Common myeloid progenitor, CD34-positive (primary cell): Measurements from ENCODE around the gene SEPSECS.

ENCODE experiments used
- CTCF ChIA-PET: fragments of 350-600 bp; sonication (Branson Sonifier 250); formaldehyde crosslinking; loops from one replicate; lab custom pipeline; 2021; ENCODE audit warnings: antibody characterized with exemption; lab: Charles Lee
- POLR2A ChIA-PET: fragments of 350-600 bp; sonication (Branson Sonifier 250); formaldehyde crosslinking; loops from one replicate; lab custom pipeline; 2021; ENCODE audit warnings: antibody characterized with exemption; lab: Charles Lee
- DNase-seq, 3 donors: peaks; one replicate each; pipeline versions ENCODE4 v3.0.0 to v3.0.0-alpha.2; 2013
- H3K27ac ChIP-seq, 2 experiments: 1 replicate in 1 of 2; 2 replicates in 1 of 2; pipeline ENCODE4 v1.7.0; 2013; ENCODE audit warnings: inconsistent platforms in 2 of 2, low read length in 2 of 2, mild to moderate bottlenecking in 2 of 2, low read depth in 1 of 2, moderate library complexity in 1 of 2; ENCODE audit not compliant: severe bottlenecking in 2 of 2, insufficient read depth in 1 of 2, poor library complexity in 1 of 2
- H3K27me3 ChIP-seq, 5 experiments: replicated peaks in 2 of 5; 1 replicate in 3 of 5; 2 replicates in 2 of 5; pipeline versions ENCODE4 v1.6.1 to v1.7.0; 2013; ENCODE audit warnings: low read length in 4 of 5, mild to moderate bottlenecking in 2 of 5, moderate library complexity in 2 of 5, inconsistent platforms in 1 of 5; ENCODE audit not compliant: insufficient read depth in 5 of 5, control insufficient read depth in 4 of 5
- H3K36me3 ChIP-seq, 4 experiments: 1 replicate in 2 of 4; 2 replicates in 2 of 4; pipeline versions ENCODE4 v1.6.1 to v1.7.0; 2013; ENCODE audit warnings: low read length in 3 of 4, control low read depth in 1 of 4, mild to moderate bottlenecking in 1 of 4; ENCODE audit not compliant: control insufficient read depth in 4 of 4, insufficient read depth in 4 of 4
- H3K4me1 ChIP-seq, 4 experiments: 1 replicate in 3 of 4; 2 replicates in 1 of 4; pipeline versions ENCODE4 v1.6.1 to v1.7.1; 2013; ENCODE audit warnings: low read length in 3 of 4, mild to moderate bottlenecking in 3 of 4, control low read depth in 1 of 4, inconsistent platforms in 1 of 4, moderate library complexity in 1 of 4; ENCODE audit not compliant: control insufficient read depth in 4 of 4, insufficient read depth in 4 of 4; ENCODE audit errors: control extremely low read depth in 1 of 4
- H3K4me3 ChIP-seq, 7 experiments: 1 replicate in 4 of 7; 2 replicates in 3 of 7; pipeline versions ENCODE4 v1.5.1 to v1.7.0; 2013; ENCODE audit warnings: mild to moderate bottlenecking in 7 of 7, low read length in 6 of 7, moderate library complexity in 6 of 7, inconsistent platforms in 2 of 7, low read depth in 2 of 7, control low read depth in 1 of 7; ENCODE audit not compliant: insufficient read depth in 4 of 7, control insufficient read depth in 1 of 7; ENCODE audit errors: extremely low read depth in 1 of 7
- H3K9me3 ChIP-seq, 5 experiments: 1 replicate in 4 of 5; 2 replicates in 1 of 5; pipeline versions ENCODE4 v1.6.1 to v1.7.1; 2013; ENCODE audit warnings: low read length in 4 of 5, mild to moderate bottlenecking in 2 of 5, inconsistent platforms in 1 of 5, low read depth in 1 of 5, moderate library complexity in 1 of 5; ENCODE audit not compliant: control insufficient read depth in 4 of 5, insufficient read depth in 2 of 5; ENCODE audit errors: control extremely low read depth in 1 of 5
- WGBS: methylation state at CpG from one replicate; pipeline ENCODE4 v1.1.5; 2013; ENCODE audit not compliant: insufficient coverage; 5-methylcytosine and 5-hydroxymethylcytosine counted together

Gene SEPSECS

GRCh38 chr4:25158817-25159216, 1.4 kb downstream of the SEPSECS start:
- Histone ChIP-seq H3K36me3 (peaks cover 5 to 16% (median 8%) of the 10 kb centered on the region in 4 experiments), H3K27me3 (no peaks in the 10 kb centered on the region), H3K27ac (no peak overlapping the region), H3K4me1 (peaks cover 17 to 29% (median 23%) of the 10 kb centered on the region in 4 experiments), H3K4me3 (peak overlapping the region in 2 of 7 experiments; percentile 76 to 86), H3K9me3 (no peaks in the 10 kb centered on the region)
- ChIA-PET POLR2A (no interaction called here), CTCF (interaction anchor here (1.2 to 1.9 kb wide), 3 partner anchors 14 to 1299 kb away, joined by 3 to 9 read pairs (median 5); partner anchors contain the start of gene ZCCHC4)
- DNase-seq: no peak
- WGBS: 91% methylated on average over 4 of the region's 7 CpGs

GRCh38 chr4:25157081-25157480, 3.2 kb downstream of the SEPSECS start:
- Histone ChIP-seq H3K36me3 (peaks cover 5 to 16% (median 8%) of the 10 kb centered on the region in 4 experiments), H3K4me3 (no peak overlapping the region), H3K9me3 (no peaks in the 10 kb centered on the region), H3K27me3 (no peaks in the 10 kb centered on the region), H3K27ac (no peak overlapping the region), H3K4me1 (peaks cover 15 to 25% (median 21%) of the 10 kb centered on the region in 4 experiments)
- POLR2A ChIA-PET: interaction anchor here (0.7 kb wide), 2 partner anchors 8 to 176 kb away, joined by 3 to 4 read pairs; no protein-coding TSS in a partner anchor
- 100% methylated on average over 1 of the region's 1 CpG for WGBS
- CTCF ChIA-PET: interaction anchor here (0.6 to 1.2 kb wide), 2 partner anchors 13 to 1798 kb away, joined by 3 to 4 read pairs; no protein-coding TSS in a partner anchor
- no peak for DNase-seq

- Histone ChIP-seq H3K36me3 (peaks cover 6 to 21% (median 9%) of the 10 kb centered on the region in 4 experiments), H3K27me3 (no peaks in the 10 kb centered on the region), H3K4me3 (no peak overlapping the region), H3K4me1 (peaks cover 4 to 14% (median 12%) of the 10 kb centered on the region in 4 experiments), H3K9me3 (no peaks in the 10 kb centered on the region), H3K27ac (no peak overlapping the region)
- CTCF ChIA-PET: no interaction called here
- WGBS: 100% methylated on average over 1 of the region's 5 CpGs
- DNase-seq: no peak
- POLR2A ChIA-PET: no interaction called here
Measured at GRCh38 chr4:25155947-25156346, 4.3 kb downstream of the SEPSECS start.

GRCh38 chr4:25154594-25155265, 5.5 kb downstream of the SEPSECS start:
- Histone ChIP-seq H3K27ac (no peak overlapping the region), H3K36me3 (peaks cover 6 to 22% (median 11%) of the 10 kb centered on the region in 4 experiments), H3K4me3 (no peak overlapping the region), H3K27me3 (no peaks in the 10 kb centered on the region), H3K4me1 (peaks cover 1 to 10% (median 8%) of the 10 kb centered on the region in 4 experiments), H3K9me3 (no peaks in the 10 kb centered on the region)
- POLR2A ChIA-PET: no interaction called here
- no peak for DNase-seq
- CTCF ChIA-PET: interaction anchor here (1.0 to 1.1 kb wide), 2 partner anchors 10 to 222 kb away, joined by 3 to 4 read pairs; partner anchors contain the start of gene ANAPC4
- WGBS: no CpG with 5 or more reads among the region's 4 CpGs

- no peak overlapping the region for H3K4me3 ChIP-seq
- H3K36me3 ChIP-seq: peaks cover 3 to 18% (median 4%) of the 10 kb centered on the region in 4 experiments
- 80% methylated on average over 1 of the region's 1 CpG for WGBS
- no peaks in the 10 kb centered on the region for H3K9me3 ChIP-seq
- ChIA-PET CTCF (interaction anchor here (1.9 kb wide), 1 partner anchor 11 kb away, joined by 4 read pairs; no protein-coding TSS in a partner anchor), POLR2A (no interaction called here)
- no peaks in the 10 kb centered on the region for H3K4me1 ChIP-seq
- H3K27me3 ChIP-seq: no peaks in the 10 kb centered on the region
- H3K27ac ChIP-seq: no peak overlapping the region
- DNase-seq: no peak
Measured at GRCh38 chr4:25146076-25146475, 14.2 kb downstream of the SEPSECS start.

GRCh38 chr4:25144870-25145481, 15.3 kb downstream of the SEPSECS start:
- no CpG with 5 or more reads among the region's 1 CpG for WGBS

More at GRCh38 chr4:25144870-25145481, 15.3 kb downstream of the SEPSECS start:
- Histone ChIP-seq H3K36me3 (peaks cover 0 to 18% (median 4%) of the 10 kb centered on the region in 4 experiments), H3K27ac (no peak overlapping the region), H3K4me1 (no peaks in the 10 kb centered on the region), H3K4me3 (no peak overlapping the region), H3K27me3 (no peaks in the 10 kb centered on the region), H3K9me3 (no peaks in the 10 kb centered on the region)
- DNase-seq: peak; percentile 47 to 54 (median 53)
- POLR2A ChIA-PET: no interaction called here
- CTCF ChIA-PET: interaction anchor here (0.9 to 2.7 kb wide), 13 partner anchors 8 to 672 kb away, joined by 3 to 15 read pairs (median 4); partner anchors contain the start of gene SEPSECS
